ENCODE measurements around the gene CDC42BPA. TPM values are rescaled to one million over a fixed set of nuclear protein-coding genes. Genes with fewer than 3 reads are reported as not detected.

The CDC42BPA gene
- total and polyA plus RNA-seq, 9 of the 15 experiments (the other 6 are each of a cell fraction or from before 2014, with no cell fraction given) = 8.0 to 77.5 (median 52.1) TPM

GRCh38 chr1:227043755-227044154, 274.5 kb downstream of the CDC42BPA start (continued):
- TF ChIP-seq ZNF146 (CRISPR knock-in tag; IDR thresholded peaks at IDR 0.05; ENCODE audit: unreplicated experiment) = no peak
- no peak for TF ChIP-seq HDAC1 (IDR thresholded peaks at IDR 0.05)
- no peak for TF ChIP-seq NFXL1 (CRISPR knock-in tag; IDR thresholded peaks at IDR 0.05)
- TF ChIP-seq MAFG (tag; conservative IDR thresholded peaks at IDR 0.05) = peak; percentile 81
- TF ChIP-seq MTA1 (IDR thresholded peaks at IDR 0.05; ENCODE audit: borderline replicate concordance) = no peak
- no peak for TF ChIP-seq NFATC3 (IDR thresholded peaks at IDR 0.05)
- no peak for TF ChIP-seq ZC3H11A (IDR thresholded peaks at IDR 0.05; ENCODE audit: low read depth, low read length)
- TF ChIP-seq GATA2 (CRISPR knock-in tag; IDR thresholded peaks at IDR 0.05) = no peak
- no peak for TF ChIP-seq ZBED1 (IDR thresholded peaks at IDR 0.05)
- no peak for TF ChIP-seq ZBTB26 (CRISPR knock-in tag; IDR thresholded peaks at IDR 0.05)
- TF ChIP-seq SLC30A9 (CRISPR knock-in tag; IDR thresholded peaks at IDR 0.05) = no peak
- TF ChIP-seq MGA (IDR thresholded peaks at IDR 0.05) = 0 out of 2 replicates have a peak, but pooled peaks have one; percentile 11
- peak; percentile 73 for TF ChIP-seq JUN (IDR thresholded peaks at IDR 0.05; ENCODE audit: borderline replicate concordance, low read depth, low read length)
- no peak for TF ChIP-seq JUN (CRISPR knock-in tag; IDR thresholded peaks at IDR 0.05; ENCODE audit: borderline replicate concordance)
- TF ChIP-seq ZNF707 (CRISPR knock-in tag; conservative IDR thresholded peaks at IDR 0.05) = no peak
- no peak for TF ChIP-seq ZNF398 (CRISPR knock-in tag; IDR thresholded peaks at IDR 0.05)
